Lung (tissue), 12 donors: ENCODE data around the gene MAP3K21. TPM values are rescaled to one million over a fixed set of nuclear protein-coding genes. Genes with fewer than 3 reads are reported as not detected.

ENCODE experiments used
- ATAC-seq: fragments of 200-7000 bp; cut with Tn5 transposase; one replicate; pipeline ENCODE4 v1.9.1; 2020; ENCODE audit warnings: moderate number of reproducible peaks; ENCODE audit not compliant: insufficient read depth, low FRiP score
- DNase-seq, 3 donors: peaks; one replicate each; pipeline ENCODE4 v3.0.0-alpha.2; 2013 to 2017
- H3K27ac ChIP-seq, 2 donors: one replicate each; pipeline ENCODE4 v1.5.1; 2013; ENCODE audit warnings: mild to moderate bottlenecking in 2 of 2, moderate library complexity in 2 of 2, control low read depth in 1 of 2, inconsistent platforms in 1 of 2, low read depth in 1 of 2, low read length in 1 of 2
- H3K27me3 ChIP-seq, 3 donors: one replicate each; pipeline ENCODE4 v1.5.1; 2013; ENCODE audit warnings: low read length in 2 of 3; ENCODE audit not compliant: control insufficient read depth in 3 of 3, insufficient read depth in 3 of 3
- H3K36me3 ChIP-seq, 4 donors: one replicate each; pipeline ENCODE4 v1.5.1; 2013; ENCODE audit warnings: low read length in 4 of 4, mild to moderate bottlenecking in 1 of 4, moderate library complexity in 1 of 4; ENCODE audit not compliant: control insufficient read depth in 4 of 4, insufficient read depth in 4 of 4
- H3K4me1 ChIP-seq, 5 donors: one replicate each; pipeline ENCODE4 v1.5.1; 2013; ENCODE audit warnings: low read length in 5 of 5, mild to moderate bottlenecking in 2 of 5, moderate library complexity in 1 of 5; ENCODE audit not compliant: control insufficient read depth in 5 of 5, insufficient read depth in 5 of 5
- H3K4me3 ChIP-seq: one replicate; pipeline ENCODE4 v1.5.1; 2013; ENCODE audit warnings: mild to moderate bottlenecking, control low read depth, moderate library complexity
- H3K9ac ChIP-seq, 2 donors: one replicate each; pipeline ENCODE4 v1.5.1; 2013; ENCODE audit warnings: low read length in 2 of 2, control low read depth in 1 of 2; ENCODE audit not compliant: insufficient read depth in 1 of 2
- H3K9me3 ChIP-seq, 4 donors: one replicate each; pipeline ENCODE4 v1.5.1; 2013; ENCODE audit warnings: low read length in 3 of 4, mild to moderate bottlenecking in 1 of 4, moderate library complexity in 1 of 4; ENCODE audit not compliant: control insufficient read depth in 4 of 4, insufficient read depth in 3 of 4
- WGBS, 2 donors: extraction: QIAGEN DNeasy Blood & Tissue Kit; methylation state at CpG; one replicate each; pipeline ENCODE4 v1.1.7; 2013; 5-methylcytosine and 5-hydroxymethylcytosine counted together
- polyA plus RNA-seq, 2 donors: library from polyadenylated mRNA; stranded (reverse); fragments of 200-250 nt; gene quantifications; one replicate each; pipeline ENCODE4 v1.2.1, GENCODE V29; 2013
- total RNA-seq, 2 donors: library from RNA; depleted of rRNA in 1 of 2; stranded (reverse); fragments of >200 nt in 1 of 2; gene quantifications; one replicate each; pipeline ENCODE4 v1.2.1, GENCODE V29; 2014 to 2021
- TF ChIP-seq, protein P1 (sequence below): IDR thresholded peaks from 2 replicates; pipeline ENCODE4 v1.5.1; 2012; ENCODE audit warnings: mild to moderate bottlenecking; ENCODE audit errors: control extremely low read depth, extremely low read depth
- donor health status: control.
- donor health status: control.
- donor health status: Bipolar disorder and iron deficiency.
- donor health status: healthy.
- donor health status: DM: yes; HTN: yes; CAD: no.

Gene MAP3K21
- total and polyA plus RNA-seq, 4 donors, result 3.2 to 11.4 (median 5.7) TPM

DNA sequence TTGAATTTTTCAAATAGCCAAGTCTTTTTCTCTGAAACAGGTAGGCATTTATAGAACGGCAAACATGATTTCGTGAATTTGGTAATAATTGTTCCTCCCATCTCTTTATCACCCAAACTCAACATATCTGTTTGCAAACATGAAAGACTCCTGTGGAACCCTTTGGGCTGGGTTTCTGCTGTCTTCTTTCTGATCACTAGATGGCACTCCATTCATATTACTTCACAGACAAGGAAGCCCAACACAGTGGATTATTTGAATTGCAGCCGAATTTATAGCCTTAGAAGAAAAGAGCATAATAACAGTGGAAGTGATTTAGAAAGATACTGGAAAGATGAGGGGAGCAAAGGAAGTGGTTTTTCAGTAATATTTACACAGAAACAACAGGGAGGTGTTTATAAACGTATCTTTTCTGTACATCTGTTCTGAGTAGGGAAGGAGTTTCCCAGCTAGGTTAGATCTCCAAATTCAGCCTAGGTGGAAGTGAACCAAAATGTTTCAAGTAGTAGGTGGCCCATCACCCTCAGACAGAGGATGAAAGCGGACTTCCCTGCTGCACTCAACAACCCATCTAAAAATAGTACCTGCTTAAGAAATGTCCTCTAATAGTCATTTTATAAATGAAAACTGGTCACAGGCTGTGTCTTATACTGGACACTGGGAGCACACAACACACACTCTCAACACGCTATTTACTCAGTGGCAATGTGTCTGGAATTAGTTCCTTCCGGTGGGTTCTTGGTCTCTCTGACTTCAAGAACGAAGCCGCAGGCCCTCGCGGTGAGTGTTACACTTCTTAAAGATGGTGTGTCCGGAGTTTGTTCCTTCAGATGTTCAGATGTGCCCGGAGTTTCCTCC lies 67.6 kb downstream of the MAP3K21 start:
- Histone ChIP-seq H3K4me3 (no peak overlapping the region), H3K9me3 (no peaks in the 10 kb centered on the region), H3K27me3 (no peaks in the 10 kb centered on the region), H3K9ac (no peak overlapping the region), H3K27ac (no peak overlapping the region), H3K36me3 (no peaks in the 10 kb centered on the region), H3K4me1 (no peaks in the 10 kb centered on the region)
- DNase-seq, result peak; percentile 15 to 74 (median 59)
- WGBS, 2 donors, result 62% methylated on average over 13 of the region's 13 CpGs
- TF ChIP-seq, protein P1, sequence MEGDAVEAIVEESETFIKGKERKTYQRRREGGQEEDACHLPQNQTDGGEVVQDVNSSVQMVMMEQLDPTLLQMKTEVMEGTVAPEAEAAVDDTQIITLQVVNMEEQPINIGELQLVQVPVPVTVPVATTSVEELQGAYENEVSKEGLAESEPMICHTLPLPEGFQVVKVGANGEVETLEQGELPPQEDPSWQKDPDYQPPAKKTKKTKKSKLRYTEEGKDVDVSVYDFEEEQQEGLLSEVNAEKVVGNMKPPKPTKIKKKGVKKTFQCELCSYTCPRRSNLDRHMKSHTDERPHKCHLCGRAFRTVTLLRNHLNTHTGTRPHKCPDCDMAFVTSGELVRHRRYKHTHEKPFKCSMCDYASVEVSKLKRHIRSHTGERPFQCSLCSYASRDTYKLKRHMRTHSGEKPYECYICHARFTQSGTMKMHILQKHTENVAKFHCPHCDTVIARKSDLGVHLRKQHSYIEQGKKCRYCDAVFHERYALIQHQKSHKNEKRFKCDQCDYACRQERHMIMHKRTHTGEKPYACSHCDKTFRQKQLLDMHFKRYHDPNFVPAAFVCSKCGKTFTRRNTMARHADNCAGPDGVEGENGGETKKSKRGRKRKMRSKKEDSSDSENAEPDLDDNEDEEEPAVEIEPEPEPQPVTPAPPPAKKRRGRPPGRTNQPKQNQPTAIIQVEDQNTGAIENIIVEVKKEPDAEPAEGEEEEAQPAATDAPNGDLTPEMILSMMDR, result peak; percentile 49
- ATAC-seq, result no peak

DNA sequence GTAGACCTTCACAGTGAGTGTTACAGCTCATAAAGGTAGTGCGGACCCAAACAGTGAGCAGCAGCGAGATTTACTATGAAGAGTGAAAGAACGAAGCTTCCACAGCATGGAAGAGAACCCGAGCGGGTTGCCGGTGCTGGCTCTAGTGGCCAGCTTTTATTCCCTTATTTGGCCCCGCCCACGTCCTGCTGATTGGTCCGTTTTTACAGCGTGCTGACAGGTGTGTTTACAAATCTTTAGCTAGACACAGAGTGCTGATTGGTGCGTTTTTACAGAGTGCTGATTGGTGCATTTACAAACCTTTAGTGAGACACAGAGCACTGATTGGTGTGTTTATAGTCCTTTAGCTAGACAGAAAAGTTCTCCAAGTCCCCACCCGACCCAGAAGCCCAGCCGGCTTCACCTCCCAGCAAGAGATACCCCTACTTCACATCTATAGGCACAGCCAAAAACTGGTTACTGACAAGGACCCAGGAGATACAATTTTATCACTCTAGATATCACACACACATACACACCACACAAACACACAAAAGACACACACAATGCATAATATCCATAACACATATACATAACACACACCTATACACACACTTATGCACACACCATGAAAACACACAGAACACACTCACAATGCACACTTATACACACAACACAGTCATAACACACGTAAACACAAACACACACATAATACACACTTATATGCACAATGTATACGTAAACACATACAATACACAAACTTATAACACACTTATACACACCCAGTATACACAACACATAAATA lies 68.5 kb downstream of the MAP3K21 start:
- no peak overlapping the region for H3K4me3 ChIP-seq
- H3K27ac ChIP-seq, result no peak overlapping the region
- no peak overlapping the region for H3K9ac ChIP-seq
- no peaks in the 10 kb centered on the region for H3K4me1 ChIP-seq
- H3K9me3 ChIP-seq, result no peaks in the 10 kb centered on the region
- DNase-seq, result no peak
- H3K27me3 ChIP-seq, result no peaks in the 10 kb centered on the region
- 84 to 87% methylated on average over 15 of the region's 15 CpGs for WGBS, 2 donors
- ATAC-seq, result no peak
- H3K36me3 ChIP-seq, result no peaks in the 10 kb centered on the region
- TF ChIP-seq, protein P1, result no peak

DNA sequence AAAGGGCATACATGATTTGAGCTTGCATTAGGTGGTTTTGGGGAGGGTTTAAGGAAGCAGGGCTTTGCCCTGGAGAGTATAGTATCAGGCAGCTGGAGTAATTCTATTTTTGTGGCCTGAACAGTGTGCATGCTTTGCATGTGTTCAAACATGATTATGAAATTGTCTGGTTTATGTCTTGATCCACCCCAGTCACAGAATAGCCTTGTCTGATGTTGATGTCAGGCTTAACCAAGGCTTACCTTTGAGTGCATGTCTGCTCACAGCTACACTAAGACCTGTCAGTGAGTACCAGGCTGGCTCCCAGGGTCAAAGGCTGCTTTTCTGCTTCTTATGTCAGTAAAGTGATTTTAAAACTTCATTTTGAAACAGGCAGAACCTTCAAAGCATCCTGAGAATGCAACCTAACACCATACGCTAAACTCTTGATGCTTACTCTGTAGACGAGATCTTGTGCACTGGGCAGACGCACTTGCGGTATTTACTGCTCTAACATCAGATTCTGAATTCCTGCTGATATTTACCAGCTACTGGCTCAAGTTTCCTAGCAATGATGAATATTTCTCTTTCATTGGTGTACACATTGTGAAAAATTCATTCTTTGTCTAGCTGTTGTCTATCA lies 78.9 kb downstream of the MAP3K21 start:
- no peak overlapping the region for H3K4me3 ChIP-seq
- H3K36me3 ChIP-seq, result no peaks in the 10 kb centered on the region
- DNase-seq, result peak in 2 of 3 donors; percentile 1 to 4
- H3K9ac ChIP-seq, result no peak overlapping the region
- WGBS, 2 donors, result 69 to 88% methylated on average over 4 of the region's 4 CpGs
- H3K4me1 ChIP-seq, result no peaks in the 10 kb centered on the region
- H3K27me3 ChIP-seq, result no peaks in the 10 kb centered on the region
- TF ChIP-seq, protein P1, result no peak
- no peak for ATAC-seq
- H3K27ac ChIP-seq, result no peak overlapping the region
- peaks cover 0 to 8% (median 3%) of the 10 kb centered on the region in 4 donors for H3K9me3 ChIP-seq
